Epithelial cell of esophagus (primary cell): ENCODE data around the gene SENP7.
"Not testable (repeated sequence)": the region's sequence is repeated elsewhere in the genome, so short reads cannot be mapped to it uniquely, and the experiment has no call there.

Experiments
- DNase-seq: peaks from one replicate; pipeline ENCODE4 v3.0.0; 2010; ENCODE audit warnings: low read depth
- H3K4me3 ChIP-seq: 2 replicates; pipeline ENCODE4 v1.5.1; 2011; ENCODE audit warnings: mild to moderate bottlenecking, low read length, control low read depth
- TF ChIP-seq, protein P1 (sequence below): IDR thresholded peaks from 2 replicates; pipeline ENCODE4 v1.5.1; 2011; ENCODE audit warnings: low read depth, mild to moderate bottlenecking, low read length, control low read depth, inconsistent platforms; ENCODE audit not compliant: insufficient read depth; ENCODE audit errors: missing control alignments

The SENP7 gene

DNA sequence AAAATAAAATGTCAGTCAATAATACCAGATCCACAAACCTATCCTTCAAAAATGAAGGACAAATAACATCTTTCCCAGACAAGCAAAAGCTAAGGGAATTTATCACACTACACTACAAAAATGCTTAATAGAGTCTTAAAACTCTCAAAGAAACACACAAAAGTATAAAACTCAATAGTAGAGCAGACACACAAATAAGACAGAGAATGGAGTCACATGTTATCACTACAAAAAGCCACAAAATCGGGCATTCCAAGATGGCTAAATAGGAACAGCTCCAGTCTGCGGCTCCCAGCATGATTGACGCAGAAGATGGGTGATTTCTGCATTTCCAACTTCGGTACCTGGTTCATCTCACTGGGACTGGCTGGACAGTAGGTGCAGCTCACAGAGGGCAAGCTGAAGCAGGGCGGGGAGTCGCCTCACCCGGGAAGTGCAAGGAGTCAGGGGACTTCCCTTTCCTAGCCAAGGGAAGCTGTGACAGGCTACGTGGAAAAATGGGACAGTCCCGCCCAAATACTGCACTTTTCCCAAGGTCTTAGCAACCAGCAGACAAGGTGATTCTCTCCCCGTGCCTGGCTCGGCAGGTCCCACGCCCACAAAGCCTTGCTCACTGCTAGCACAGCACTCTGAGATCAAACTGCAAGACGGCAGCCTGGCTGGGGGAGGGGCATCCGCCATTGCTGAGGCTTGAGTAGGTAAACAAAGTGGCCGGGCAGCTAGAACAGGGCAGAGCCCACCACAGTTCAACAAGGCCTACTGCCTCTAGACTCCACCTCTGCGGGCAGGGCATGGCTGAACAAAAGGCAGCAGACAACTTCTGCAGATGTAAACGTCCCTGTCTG lies 46.3 kb downstream of the SENP7 start:
- no peak overlapping the region for H3K4me3 ChIP-seq
- no peak for DNase-seq
- TF ChIP-seq, protein P1, sequence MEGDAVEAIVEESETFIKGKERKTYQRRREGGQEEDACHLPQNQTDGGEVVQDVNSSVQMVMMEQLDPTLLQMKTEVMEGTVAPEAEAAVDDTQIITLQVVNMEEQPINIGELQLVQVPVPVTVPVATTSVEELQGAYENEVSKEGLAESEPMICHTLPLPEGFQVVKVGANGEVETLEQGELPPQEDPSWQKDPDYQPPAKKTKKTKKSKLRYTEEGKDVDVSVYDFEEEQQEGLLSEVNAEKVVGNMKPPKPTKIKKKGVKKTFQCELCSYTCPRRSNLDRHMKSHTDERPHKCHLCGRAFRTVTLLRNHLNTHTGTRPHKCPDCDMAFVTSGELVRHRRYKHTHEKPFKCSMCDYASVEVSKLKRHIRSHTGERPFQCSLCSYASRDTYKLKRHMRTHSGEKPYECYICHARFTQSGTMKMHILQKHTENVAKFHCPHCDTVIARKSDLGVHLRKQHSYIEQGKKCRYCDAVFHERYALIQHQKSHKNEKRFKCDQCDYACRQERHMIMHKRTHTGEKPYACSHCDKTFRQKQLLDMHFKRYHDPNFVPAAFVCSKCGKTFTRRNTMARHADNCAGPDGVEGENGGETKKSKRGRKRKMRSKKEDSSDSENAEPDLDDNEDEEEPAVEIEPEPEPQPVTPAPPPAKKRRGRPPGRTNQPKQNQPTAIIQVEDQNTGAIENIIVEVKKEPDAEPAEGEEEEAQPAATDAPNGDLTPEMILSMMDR, result no peak

DNA sequence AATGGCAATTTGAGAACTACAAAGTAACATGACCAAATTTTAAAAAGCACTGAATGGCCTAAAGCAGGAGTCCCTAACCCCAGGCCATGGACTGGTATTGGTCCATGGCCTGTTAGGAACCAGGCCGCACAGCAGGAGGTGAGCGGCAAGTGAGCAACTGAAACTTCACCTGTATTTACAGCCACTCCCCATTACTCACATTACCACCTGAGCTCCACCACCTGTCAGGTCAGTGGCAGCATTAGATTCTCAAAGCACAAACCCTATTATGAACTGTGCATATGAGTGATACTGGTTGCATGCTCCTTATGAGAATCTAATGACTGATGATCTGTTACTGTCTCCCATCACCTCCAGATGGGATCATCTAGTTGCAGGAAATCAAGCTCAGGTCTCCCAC lies 48.8 kb downstream of the SENP7 start:
- TF ChIP-seq, protein P1, result no peak
- DNase-seq, result peak; percentile 51
- H3K4me3 ChIP-seq, result no peak overlapping the region

DNA sequence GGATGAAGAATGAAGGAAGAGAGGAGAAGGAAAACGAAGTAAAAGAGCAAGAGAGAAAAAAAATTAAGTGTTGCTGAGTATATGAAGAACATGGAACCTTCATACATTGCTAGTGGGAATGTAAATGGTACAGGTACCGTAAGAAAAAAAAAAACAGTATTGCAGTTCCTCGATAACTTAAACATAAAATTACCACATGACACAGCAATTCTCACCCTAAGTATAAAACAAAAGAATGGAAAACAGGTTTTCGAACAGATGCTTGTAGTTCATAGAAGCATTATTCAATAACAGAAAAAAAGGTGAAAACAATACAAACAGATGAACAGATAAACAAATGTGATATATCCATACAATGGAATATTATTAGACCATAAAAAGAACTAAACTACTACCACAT lies 51.6 kb downstream of the SENP7 start:
- no peak for DNase-seq
- no peak overlapping the region for H3K4me3 ChIP-seq
- TF ChIP-seq, protein P1, result no peak

DNA sequence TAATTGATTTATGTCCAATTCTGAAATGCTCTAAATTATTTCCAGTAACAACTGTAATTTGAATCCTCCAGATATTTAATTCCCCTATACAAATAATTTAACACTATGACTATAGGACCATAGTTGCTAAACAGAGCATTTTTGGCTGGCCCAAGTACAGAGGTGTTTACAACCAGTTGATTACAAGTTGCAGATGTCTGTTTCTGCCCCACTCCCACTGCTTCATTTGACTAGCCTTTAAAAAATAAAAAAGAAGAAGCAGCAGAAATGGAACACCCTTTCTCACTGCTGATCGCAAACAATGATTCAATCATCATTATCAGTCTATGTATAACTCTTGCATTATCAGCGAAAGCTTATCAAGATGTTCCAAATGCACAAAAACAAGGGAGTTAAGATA lies 54.6 kb downstream of the SENP7 start:
- DNase-seq, result no peak
- TF ChIP-seq, protein P1, result no peak
- H3K4me3 ChIP-seq, result no peak overlapping the region

DNA sequence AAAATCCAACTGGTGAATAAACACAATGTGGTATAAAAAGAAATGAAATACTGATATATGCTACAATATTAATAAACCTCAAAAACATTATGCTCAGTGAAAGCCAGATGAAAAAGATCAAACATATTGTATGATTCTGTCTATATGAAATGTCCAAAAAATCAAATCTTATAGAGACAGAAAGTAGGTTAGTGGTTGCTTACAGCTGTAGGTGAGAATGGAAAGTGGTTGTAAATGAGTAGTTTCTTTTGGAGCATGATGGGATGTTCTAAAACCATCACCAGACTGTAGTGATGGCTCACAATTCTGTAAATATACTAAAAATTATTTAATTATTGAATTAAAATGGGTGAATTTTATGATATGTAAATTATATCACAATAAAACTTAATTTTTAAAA lies 58.4 kb downstream of the SENP7 start:
- no peak overlapping the region for H3K4me3 ChIP-seq
- TF ChIP-seq, protein P1, result no peak
- no peak for DNase-seq

DNA sequence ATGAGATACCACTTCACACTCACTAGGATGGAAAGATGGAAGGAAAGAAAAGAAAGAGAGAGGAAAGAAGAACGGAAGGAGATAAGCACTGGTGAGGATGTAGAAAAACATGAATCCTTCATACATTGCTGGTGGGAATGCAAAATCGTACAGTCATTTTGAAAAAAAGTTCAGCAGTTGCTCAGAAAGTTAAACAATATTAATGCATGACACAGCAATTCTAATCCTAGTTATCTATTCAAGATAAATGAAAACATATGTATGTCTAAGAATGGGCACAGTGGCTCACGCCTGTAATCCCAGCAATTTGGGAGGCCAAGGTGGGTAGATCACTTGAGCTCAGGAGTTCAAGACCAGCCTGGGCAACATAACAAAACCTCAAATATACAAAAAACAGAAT lies 59.1 kb downstream of the SENP7 start:
- no peak for DNase-seq
- H3K4me3 ChIP-seq, result no peak overlapping the region
- TF ChIP-seq, protein P1, result no peak

DNA sequence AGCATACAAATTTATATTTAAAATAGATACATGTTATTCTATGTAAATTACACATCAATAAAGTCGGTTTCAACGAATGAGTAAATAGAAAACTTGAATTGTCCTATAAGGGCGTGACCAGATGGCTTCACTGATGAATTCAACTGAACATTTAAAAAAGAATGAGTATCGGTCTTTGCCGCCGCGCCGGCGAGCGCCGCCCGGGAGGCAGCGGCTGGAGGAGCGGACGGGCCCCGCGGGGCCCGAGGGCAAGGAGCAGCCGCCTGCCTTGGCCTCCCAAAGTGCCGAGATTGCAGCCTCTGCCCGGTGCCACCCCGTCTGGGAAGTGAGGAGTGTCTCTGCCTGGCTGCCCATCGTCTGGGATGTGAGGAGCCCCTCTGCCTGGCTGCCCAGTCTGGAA lies 74.4 kb downstream of the SENP7 start:
- H3K4me3 ChIP-seq, DNase-seq: not testable (repeated sequence)
